22Rv1 (cell line): ENCODE measurements around the gene CNTNAP4.

Experiments
- CTCF ChIP-seq: fragments of 450-650 bp; IDR thresholded peaks from 2 replicates; pipeline ENCODE4 v1.5.1; 2017; ENCODE audit warnings: mild to moderate bottlenecking
- ZFX ChIP-seq: fragments of 450-650 bp; IDR thresholded peaks from 2 replicates; pipeline ENCODE4 v1.6.1; 2017; ENCODE audit warnings: antibody characterized with exemption, borderline replicate concordance

DNA sequence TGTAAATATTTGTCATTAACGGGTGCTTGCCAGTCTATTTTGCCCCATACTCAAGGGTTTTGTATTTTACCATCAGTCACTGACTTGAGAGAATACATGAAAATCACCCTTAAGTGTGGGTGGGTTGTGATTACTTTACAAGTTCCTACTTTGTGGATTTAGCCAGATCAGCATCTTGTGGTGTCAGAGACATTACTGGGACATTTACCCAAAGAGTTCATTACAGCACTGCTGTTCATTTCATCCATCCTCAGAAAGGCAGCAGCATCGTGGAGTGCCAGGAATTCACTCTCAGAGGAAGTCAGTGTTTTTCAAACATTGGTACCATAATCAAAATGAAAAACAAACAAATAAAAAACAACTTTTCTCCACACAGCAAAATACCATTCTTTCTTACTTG is 110.8 kb downstream of the CNTNAP4 start:
- TF ChIP-seq CTCF: no peak
- TF ChIP-seq ZFX: no peak
